Astrocyte of the spinal cord (primary cell): ENCODE measurements around the gene KAZN.

Experiments
- DNase-seq: peaks from one replicate; pipeline ENCODE4 v3.0.0; 2011; ENCODE audit warnings: low read depth, low spot score
- H3K4me3 ChIP-seq: 2 replicates; pipeline ENCODE4 v1.5.1; 2011; ENCODE audit warnings: low read depth, mild to moderate bottlenecking, low read length, moderate library complexity
- in situ Hi-C: cut with HindIII; loops from 2 replicates; pipeline ENCODE4 v1.10.0; 2017; ENCODE audit warnings: low sequenced_read_pairs
- TF ChIP-seq, protein P1 (sequence below): IDR thresholded peaks from 2 replicates; pipeline ENCODE4 v1.5.1; 2012; ENCODE audit warnings: low read depth, mild to moderate bottlenecking, low read length, inconsistent platforms

Gene KAZN

GRCh38 chr1:14826731-14827326 lies 228.3 kb downstream of the KAZN start:
- in situ Hi-C loops: no loop called here
- no peak for DNase-seq
- TF ChIP-seq, protein P1, sequence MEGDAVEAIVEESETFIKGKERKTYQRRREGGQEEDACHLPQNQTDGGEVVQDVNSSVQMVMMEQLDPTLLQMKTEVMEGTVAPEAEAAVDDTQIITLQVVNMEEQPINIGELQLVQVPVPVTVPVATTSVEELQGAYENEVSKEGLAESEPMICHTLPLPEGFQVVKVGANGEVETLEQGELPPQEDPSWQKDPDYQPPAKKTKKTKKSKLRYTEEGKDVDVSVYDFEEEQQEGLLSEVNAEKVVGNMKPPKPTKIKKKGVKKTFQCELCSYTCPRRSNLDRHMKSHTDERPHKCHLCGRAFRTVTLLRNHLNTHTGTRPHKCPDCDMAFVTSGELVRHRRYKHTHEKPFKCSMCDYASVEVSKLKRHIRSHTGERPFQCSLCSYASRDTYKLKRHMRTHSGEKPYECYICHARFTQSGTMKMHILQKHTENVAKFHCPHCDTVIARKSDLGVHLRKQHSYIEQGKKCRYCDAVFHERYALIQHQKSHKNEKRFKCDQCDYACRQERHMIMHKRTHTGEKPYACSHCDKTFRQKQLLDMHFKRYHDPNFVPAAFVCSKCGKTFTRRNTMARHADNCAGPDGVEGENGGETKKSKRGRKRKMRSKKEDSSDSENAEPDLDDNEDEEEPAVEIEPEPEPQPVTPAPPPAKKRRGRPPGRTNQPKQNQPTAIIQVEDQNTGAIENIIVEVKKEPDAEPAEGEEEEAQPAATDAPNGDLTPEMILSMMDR: no peak
- H3K4me3 ChIP-seq: no peak overlapping the region

DNA sequence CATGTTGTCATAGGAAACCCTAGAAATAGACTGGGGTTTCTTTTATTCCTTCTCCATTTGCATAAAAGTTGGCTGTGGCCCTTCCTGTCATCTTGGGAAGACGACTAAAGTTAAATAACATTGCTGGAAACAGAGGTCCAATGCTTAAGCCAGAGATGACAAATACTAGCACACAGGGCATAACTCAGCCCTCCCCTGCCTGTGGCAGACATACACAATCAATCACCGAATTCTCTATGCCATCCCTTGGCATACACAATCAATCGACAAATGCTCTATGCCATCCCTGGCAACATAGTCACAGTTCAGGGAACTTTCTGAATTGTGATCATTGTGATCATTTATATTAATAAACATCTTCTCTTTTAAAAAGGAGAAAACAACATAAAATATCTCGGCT lies 229.4 kb downstream of the KAZN start:
- TF ChIP-seq, protein P1: no peak
- no peak for DNase-seq
- no peak overlapping the region for H3K4me3 ChIP-seq
- in situ Hi-C loops: no loop called here

DNA sequence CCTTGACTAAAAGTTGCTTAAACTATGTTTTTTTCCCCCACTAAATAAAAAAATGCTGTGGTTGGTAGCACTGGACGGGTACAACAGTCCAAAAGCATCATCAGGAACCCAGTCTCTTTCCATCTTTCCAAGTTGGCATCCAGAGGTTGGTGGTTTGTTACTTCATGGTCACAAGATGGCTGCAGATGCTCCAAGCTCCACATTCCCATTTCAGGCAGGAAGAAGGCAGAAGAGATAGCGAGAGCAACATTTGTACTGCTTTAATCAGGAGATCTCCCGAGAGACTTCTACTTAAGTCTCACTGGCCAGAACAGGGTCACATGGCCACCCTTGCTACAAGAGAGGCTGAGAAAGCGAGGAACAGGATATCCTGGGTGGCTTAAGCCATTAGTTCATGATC lies 230.2 kb downstream of the KAZN start:
- in situ Hi-C loops: no loop called here
- H3K4me3 ChIP-seq: no peak overlapping the region
- TF ChIP-seq, protein P1: no peak
- no peak for DNase-seq

- H3K4me3 ChIP-seq: no peak overlapping the region
- TF ChIP-seq, protein P1: no peak
- DNase-seq: peak; percentile 23
- in situ Hi-C loops: no loop called here
Observed at GRCh38 chr1:14835725-14836124, 237.2 kb downstream of the KAZN start.

DNA sequence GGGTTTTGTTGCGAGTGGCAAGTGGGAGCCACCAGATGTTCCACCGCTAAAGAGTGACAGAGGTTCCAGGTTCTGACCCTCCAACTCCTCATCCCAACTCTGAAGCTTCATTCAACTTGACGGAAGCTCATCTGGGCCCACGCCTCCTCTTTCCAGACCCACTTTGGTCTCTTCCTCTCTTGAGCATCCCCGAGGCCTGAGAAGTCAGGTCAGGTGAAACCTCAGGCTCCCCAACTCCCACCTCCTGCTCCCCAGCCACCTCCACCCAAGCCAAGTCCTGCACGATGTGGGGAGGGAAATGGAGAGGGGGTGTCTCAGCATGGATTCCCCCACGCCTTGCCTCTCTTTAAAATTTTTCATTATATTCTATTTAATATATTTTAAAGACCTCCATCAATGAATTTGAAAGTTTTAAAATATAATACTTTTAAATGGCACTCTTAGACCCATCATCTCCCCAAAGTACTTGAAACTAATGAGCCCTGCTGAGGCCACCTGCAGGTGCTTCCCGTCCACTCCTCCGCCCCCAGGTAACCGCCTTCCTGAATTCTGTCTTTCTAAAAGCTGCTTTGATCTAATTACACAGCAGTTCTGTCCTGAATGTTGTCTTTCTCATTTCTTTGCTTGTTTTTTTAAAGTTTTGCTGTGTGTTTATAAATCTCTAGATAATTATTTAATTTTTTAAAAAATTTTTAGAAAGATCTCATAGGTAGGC lies 238.1 kb downstream of the KAZN start:
- in situ Hi-C loops: no loop called here
- TF ChIP-seq, protein P1: no peak
- DNase-seq: no peak

DNA sequence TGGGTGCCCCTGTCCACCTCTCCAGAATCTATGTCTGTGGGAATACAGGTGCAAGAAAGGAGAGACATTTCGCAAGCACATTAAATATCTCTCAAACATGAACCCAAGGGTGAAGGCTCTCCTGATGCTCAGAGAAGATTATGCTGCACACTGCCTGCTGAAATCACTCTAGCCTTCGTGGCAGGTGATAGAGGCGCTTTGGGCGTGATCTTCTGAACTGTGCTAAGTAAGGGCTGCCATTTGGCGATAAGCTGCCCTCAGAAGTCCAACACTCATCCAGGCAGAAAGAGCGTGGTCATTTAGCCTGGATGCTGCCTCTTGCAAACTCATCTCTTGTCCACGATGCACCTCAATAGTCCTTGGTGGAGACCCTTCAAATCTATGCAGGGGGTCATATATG lies 241.9 kb downstream of the KAZN start:
- no peak overlapping the region for H3K4me3 ChIP-seq
- in situ Hi-C loops: no loop called here
- no peak for DNase-seq
- TF ChIP-seq, protein P1: no peak

More for the DNA sequence above, 238.1 kb downstream of the KAZN start:
- H3K4me3 ChIP-seq: no peak overlapping the region
